ENCODE measurements around the gene CHPT1.

DNA sequence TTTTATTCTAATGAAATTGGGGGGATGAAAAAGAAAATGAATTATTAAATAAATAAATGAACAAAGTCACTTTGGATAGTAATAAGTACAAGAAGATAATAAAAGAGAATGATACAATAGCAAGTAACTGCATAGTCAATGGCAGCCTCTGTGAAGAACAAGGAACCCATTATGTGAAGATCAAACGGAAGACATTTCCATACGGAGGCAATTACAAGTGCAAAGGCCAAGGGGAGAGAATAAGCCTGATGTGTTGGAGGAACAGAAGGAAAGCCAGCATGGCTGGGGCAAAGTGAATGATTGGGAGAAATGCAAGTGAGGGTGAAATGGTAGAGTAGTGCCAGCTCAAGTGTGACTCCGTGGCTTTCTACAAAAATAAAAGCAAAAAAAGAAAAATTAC, 43.9 kb upstream of the CHPT1 start:
- TF ChIP-seq, protein P1, sequence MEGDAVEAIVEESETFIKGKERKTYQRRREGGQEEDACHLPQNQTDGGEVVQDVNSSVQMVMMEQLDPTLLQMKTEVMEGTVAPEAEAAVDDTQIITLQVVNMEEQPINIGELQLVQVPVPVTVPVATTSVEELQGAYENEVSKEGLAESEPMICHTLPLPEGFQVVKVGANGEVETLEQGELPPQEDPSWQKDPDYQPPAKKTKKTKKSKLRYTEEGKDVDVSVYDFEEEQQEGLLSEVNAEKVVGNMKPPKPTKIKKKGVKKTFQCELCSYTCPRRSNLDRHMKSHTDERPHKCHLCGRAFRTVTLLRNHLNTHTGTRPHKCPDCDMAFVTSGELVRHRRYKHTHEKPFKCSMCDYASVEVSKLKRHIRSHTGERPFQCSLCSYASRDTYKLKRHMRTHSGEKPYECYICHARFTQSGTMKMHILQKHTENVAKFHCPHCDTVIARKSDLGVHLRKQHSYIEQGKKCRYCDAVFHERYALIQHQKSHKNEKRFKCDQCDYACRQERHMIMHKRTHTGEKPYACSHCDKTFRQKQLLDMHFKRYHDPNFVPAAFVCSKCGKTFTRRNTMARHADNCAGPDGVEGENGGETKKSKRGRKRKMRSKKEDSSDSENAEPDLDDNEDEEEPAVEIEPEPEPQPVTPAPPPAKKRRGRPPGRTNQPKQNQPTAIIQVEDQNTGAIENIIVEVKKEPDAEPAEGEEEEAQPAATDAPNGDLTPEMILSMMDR (IDR thresholded peaks at IDR 0.05): no peak
- TF ChIP-seq POLR2A (IDR thresholded peaks at IDR 0.05): no peak
